OCI-LY1 (cell line): ENCODE data around the gene LRRC51.
A peak's percentile ranks its signal among the peaks of the same experiment; 100 is the strongest.

Source experiments
- H2AFZ ChIP-seq: fragments of 200-600 bp; sonication (generic), shearing (Covaris generic); 2 replicates; pipeline ENCODE4 v1.6.0; 2014; ENCODE audit warnings: antibody characterized with exemption, mild to moderate bottlenecking, low read length
- H3F3A ChIP-seq: fragments of 200-600 bp; sonication (generic), shearing (Covaris generic); 2 replicates; pipeline ENCODE4 v1.6.0; 2014; ENCODE audit warnings: mild to moderate bottlenecking, antibody characterized with exemption, low read length, moderate library complexity; ENCODE audit not compliant: insufficient read depth
- H3K27ac ChIP-seq: fragments of 200-600 bp; sonication (generic); 2 replicates; pipeline ENCODE4 v1.5.1; 2014; ENCODE audit warnings: low read length, mixed run types, mild to moderate bottlenecking, low read depth; ENCODE audit not compliant: poor library complexity, severe bottlenecking
- H3K27me3 ChIP-seq: fragments of 200-600 bp; sonication (generic); 2 replicates; pipeline ENCODE4 v1.6.0; 2014; ENCODE audit warnings: antibody characterized with exemption, mild to moderate bottlenecking, low read length, moderate library complexity; ENCODE audit not compliant: insufficient read depth
- H3K36me3 ChIP-seq: fragments of 200-600 bp; sonication (generic); 2 replicates; pipeline ENCODE4 v1.6.1; 2014; ENCODE audit warnings: mild to moderate bottlenecking, antibody characterized with exemption, low read length, moderate library complexity, mixed read lengths; ENCODE audit not compliant: insufficient read depth
- H3K4me1 ChIP-seq: fragments of 200-600 bp; sonication (generic); 2 replicates; pipeline ENCODE4 v1.5.1; 2014; ENCODE audit warnings: mild to moderate bottlenecking, low read length, moderate library complexity; ENCODE audit not compliant: insufficient read depth, severe bottlenecking
- H3K4me2 ChIP-seq: fragments of 200-600 bp; sonication (generic), shearing (Covaris generic); 2 replicates; pipeline ENCODE4 v1.6.1; 2014; ENCODE audit warnings: low read length
- H3K4me3 ChIP-seq: fragments of 200-600 bp; sonication (generic); 2 replicates; pipeline ENCODE4 v1.5.1; 2014; ENCODE audit warnings: low read length, low read depth, mild to moderate bottlenecking, mixed read lengths; ENCODE audit not compliant: poor library complexity, severe bottlenecking
- H3K79me2 ChIP-seq: fragments of 200-600 bp; shearing (Covaris generic); 2 replicates; pipeline ENCODE4 v1.6.1; 2016; ENCODE audit warnings: mixed run types, low read length, mixed read lengths; ENCODE audit not compliant: insufficient read depth
- H3K9ac ChIP-seq: fragments of 200-600 bp; sonication (generic), shearing (Covaris generic); 2 replicates; pipeline ENCODE4 v1.6.1; 2014; ENCODE audit warnings: mild to moderate bottlenecking, low read length, mixed read lengths
- H3K9me2 ChIP-seq: fragments of 200-600 bp; sonication (generic), shearing (Covaris generic); 2 replicates; pipeline ENCODE4 v1.6.1; 2014; ENCODE audit warnings: low read depth, mild to moderate bottlenecking, low read length, mixed read lengths
- H3K9me3 ChIP-seq: fragments of 200-600 bp; shearing (Covaris generic); 2 replicates; pipeline ENCODE4 v1.6.1; 2014; ENCODE audit warnings: low read length, mixed read lengths
- H4K20me1 ChIP-seq: fragments of 200-600 bp; sonication (generic), shearing (Covaris generic); 2 replicates; pipeline ENCODE4 v1.6.0; 2016; ENCODE audit warnings: mild to moderate bottlenecking, low read length; ENCODE audit not compliant: insufficient read depth
- CTCF ChIP-seq: fragments of 200-600 bp; sonication (generic), shearing (Covaris generic); IDR thresholded peaks from 2 replicates; pipeline ENCODE4 v1.5.1; 2017; ENCODE audit warnings: mild to moderate bottlenecking, antibody characterized with exemption, low read length, moderate library complexity, mixed read lengths
- EZH2 ChIP-seq: fragments of 200-600 bp; sonication (generic), shearing (Covaris generic); IDR thresholded peaks from 2 replicates; pipeline ENCODE4 v1.8.0; 2017; ENCODE audit warnings: borderline replicate concordance, mixed run types, mild to moderate bottlenecking, antibody characterized with exemption, low read length, moderate library complexity, mixed read lengths

Gene LRRC51

GRCh38 chr11:72038491-72038890, 42.2 kb upstream of the LRRC51 start:
- Histone ChIP-seq H3K9me2 (no peaks in the 10 kb centered on the region), H3K9ac (peak overlapping the region; percentile 75), H3F3A (no peaks in the 10 kb centered on the region), H3K4me3 (peak overlapping the region; percentile 65), H3K79me2 (peaks cover 38% of the 10 kb centered on the region), H3K4me2 (peak overlapping the region; percentile 76), H3K36me3 (peaks cover 28% of the 10 kb centered on the region), H3K9me3 (no peaks in the 10 kb centered on the region), H2AFZ (no peak overlapping the region), H3K27me3 (no peaks in the 10 kb centered on the region), H3K27ac (peak overlapping the region; percentile 92), H4K20me1 (no peaks in the 10 kb centered on the region), H3K4me1 (peaks cover 72% of the 10 kb centered on the region)
- no peak for TF ChIP-seq EZH2
- no peak for TF ChIP-seq CTCF

GRCh38 chr11:72039031-72039855, 41.4 kb upstream of the LRRC51 start:
- H3K27me3 ChIP-seq = no peaks in the 10 kb centered on the region
- no peaks in the 10 kb centered on the region for H3K9me2 ChIP-seq
- H2AFZ ChIP-seq = no peak overlapping the region
- no peaks in the 10 kb centered on the region for H3F3A ChIP-seq
- peaks cover 38% of the 10 kb centered on the region for H3K79me2 ChIP-seq
- H3K4me1 ChIP-seq = peaks cover 77% of the 10 kb centered on the region
- peak overlapping the region; percentile 65 for H3K4me3 ChIP-seq
- peaks cover 21% of the 10 kb centered on the region; the same call in 1 of the 2 replicates for H3K36me3 ChIP-seq
- H3K4me2 ChIP-seq = peak overlapping the region; percentile 76
- no peak for TF ChIP-seq CTCF
- TF ChIP-seq EZH2 = no peak
- no peaks in the 10 kb centered on the region for H3K9me3 ChIP-seq
- peak overlapping the region; percentile 92 for H3K27ac ChIP-seq
- no peaks in the 10 kb centered on the region for H4K20me1 ChIP-seq
- peak overlapping the region; percentile 75 for H3K9ac ChIP-seq

GRCh38 chr11:72039856-72040401, 40.7 kb upstream of the LRRC51 start:
- no peaks in the 10 kb centered on the region for H3F3A ChIP-seq
- H3K27ac ChIP-seq = peak overlapping the region; percentile 92
- TF ChIP-seq CTCF (no peak), EZH2 (no peak)
- no peaks in the 10 kb centered on the region for H3K9me3 ChIP-seq
- H3K4me1 ChIP-seq = peaks cover 77% of the 10 kb centered on the region
- no peaks in the 10 kb centered on the region for H3K27me3 ChIP-seq
- H4K20me1 ChIP-seq = no peaks in the 10 kb centered on the region
- no peaks in the 10 kb centered on the region for H3K9me2 ChIP-seq
- H3K36me3 ChIP-seq = peaks cover 16% of the 10 kb centered on the region; the same call in 1 of the 2 replicates
- H3K4me3 ChIP-seq = peak overlapping the region; percentile 65
- peak overlapping the region; percentile 75 for H3K9ac ChIP-seq
- H3K4me2 ChIP-seq = peak overlapping the region; percentile 76
- no peak overlapping the region for H2AFZ ChIP-seq
- H3K79me2 ChIP-seq = peaks cover 38% of the 10 kb centered on the region
